ENCODE measurements around the gene IFNLR1.

The IFNLR1 gene

DNA sequence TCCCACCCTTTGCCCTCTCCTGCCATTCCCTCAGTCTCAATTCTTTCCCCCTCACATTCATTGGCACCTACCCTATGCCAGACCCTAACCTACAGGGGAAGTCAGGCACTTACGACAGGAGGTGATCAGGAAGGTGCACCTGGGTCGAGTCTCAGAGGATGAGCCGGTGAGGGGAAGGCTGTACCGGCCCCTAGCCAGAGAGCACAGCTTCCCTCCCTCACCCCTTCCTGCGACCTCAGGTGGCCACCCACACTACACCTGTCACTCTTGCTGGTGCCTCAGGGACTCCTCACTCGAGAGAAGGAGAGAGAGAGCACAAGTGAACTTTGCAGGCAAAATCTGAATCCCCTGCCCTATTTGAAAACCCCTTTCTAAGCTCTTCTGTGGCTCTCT lies 73.5 kb downstream of the IFNLR1 start:
- H3K27me3 ChIP-seq (replicated peaks; ENCODE audit: insufficient read depth, low read length): no peaks in the 10 kb centered on the region
- no peak overlapping the region for H3K4me2 ChIP-seq (ENCODE audit: low read depth, low read length)
- H3K4me1 ChIP-seq (ENCODE audit: low read length): no peaks in the 10 kb centered on the region
- no peak overlapping the region for H3K9ac ChIP-seq (ENCODE audit: low read length)
- H3K79me2 ChIP-seq (ENCODE audit: low read length): no peaks in the 10 kb centered on the region
- H3K27ac ChIP-seq (ENCODE audit: low read length): no peak overlapping the region
- H4K20me1 ChIP-seq (ENCODE audit: insufficient read depth, low read length): no peaks in the 10 kb centered on the region
- DNase-seq: no peak
- no peak overlapping the region for H2AFZ ChIP-seq (ENCODE audit: low read length)
- no peaks in the 10 kb centered on the region for H3F3A ChIP-seq (ENCODE audit: insufficient read depth, low read length)
- no peak overlapping the region for H3K4me3 ChIP-seq (ENCODE audit: low read length)
- TF ChIP-seq EZH2phosphoT487 (IDR thresholded peaks at IDR 0.05; ENCODE audit: low read length) (no peak), EZH2 (optimal IDR thresholded peaks at IDR 0.05; ENCODE audit: low read depth, low read length) (no peak)
- TF ChIP-seq, protein P1, sequence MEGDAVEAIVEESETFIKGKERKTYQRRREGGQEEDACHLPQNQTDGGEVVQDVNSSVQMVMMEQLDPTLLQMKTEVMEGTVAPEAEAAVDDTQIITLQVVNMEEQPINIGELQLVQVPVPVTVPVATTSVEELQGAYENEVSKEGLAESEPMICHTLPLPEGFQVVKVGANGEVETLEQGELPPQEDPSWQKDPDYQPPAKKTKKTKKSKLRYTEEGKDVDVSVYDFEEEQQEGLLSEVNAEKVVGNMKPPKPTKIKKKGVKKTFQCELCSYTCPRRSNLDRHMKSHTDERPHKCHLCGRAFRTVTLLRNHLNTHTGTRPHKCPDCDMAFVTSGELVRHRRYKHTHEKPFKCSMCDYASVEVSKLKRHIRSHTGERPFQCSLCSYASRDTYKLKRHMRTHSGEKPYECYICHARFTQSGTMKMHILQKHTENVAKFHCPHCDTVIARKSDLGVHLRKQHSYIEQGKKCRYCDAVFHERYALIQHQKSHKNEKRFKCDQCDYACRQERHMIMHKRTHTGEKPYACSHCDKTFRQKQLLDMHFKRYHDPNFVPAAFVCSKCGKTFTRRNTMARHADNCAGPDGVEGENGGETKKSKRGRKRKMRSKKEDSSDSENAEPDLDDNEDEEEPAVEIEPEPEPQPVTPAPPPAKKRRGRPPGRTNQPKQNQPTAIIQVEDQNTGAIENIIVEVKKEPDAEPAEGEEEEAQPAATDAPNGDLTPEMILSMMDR (IDR thresholded peaks at IDR 0.05; ENCODE audit: low read length): no peak
- no peaks in the 10 kb centered on the region for H3K9me3 ChIP-seq (replicated peaks; ENCODE audit: insufficient read depth, low read length)
- no peaks in the 10 kb centered on the region for H3K36me3 ChIP-seq (replicated peaks; ENCODE audit: insufficient read depth, low read length)
- H3K9me2 ChIP-seq (replicated peaks; ENCODE audit: insufficient read depth, low read length): no peaks in the 10 kb centered on the region

DNA sequence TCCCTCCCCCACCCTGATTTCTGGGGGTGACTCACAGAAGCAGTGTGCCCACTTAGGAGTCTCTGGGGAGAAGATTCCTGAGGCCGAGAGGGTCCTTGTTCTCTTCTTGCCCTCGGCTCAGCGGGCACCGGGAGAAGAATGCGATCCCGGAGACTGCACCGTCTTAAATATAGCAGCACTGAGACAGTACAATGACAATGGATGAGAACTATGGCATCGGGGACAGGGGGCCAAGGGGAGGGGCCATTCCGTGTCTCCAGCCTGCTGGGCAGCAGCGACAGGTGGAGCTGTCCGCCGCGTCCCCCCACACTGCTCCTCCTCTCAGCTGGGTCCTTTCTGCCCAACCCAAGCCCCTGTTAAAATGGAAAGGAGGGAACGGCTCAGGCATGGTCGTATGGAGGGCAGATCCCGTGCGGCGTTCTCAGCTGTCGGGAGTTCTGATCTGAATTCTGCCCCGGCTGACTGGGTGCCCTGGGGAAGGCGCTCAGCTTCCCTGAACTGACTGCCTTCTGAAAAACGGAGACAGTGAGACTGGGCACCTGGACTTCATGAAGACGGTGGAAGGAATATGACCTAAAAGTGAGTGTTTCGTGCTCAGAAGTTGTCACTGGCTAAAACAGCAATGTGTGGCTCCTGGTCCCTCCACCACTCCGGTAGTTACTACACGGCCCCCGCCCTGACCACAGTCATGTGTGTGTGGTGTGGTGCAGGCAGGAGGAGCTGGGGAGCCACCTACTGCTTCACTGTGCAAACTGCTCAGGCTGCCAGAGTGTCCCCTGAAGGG lies 74.9 kb downstream of the IFNLR1 start, which contains the start of gene MYOM3:
Gene MYOM3 (minus strand): TSS at position 140 of the 784 bp plus-strand sequence. CDS start 3,499 bp downstream, outside the sequence.
- TF ChIP-seq, protein P1 (IDR thresholded peaks at IDR 0.05; ENCODE audit: low read length): peak; percentile 66
- no peak for TF ChIP-seq EZH2 (optimal IDR thresholded peaks at IDR 0.05; ENCODE audit: low read depth, low read length)
- Histone ChIP-seq H3K27me3 (replicated peaks; ENCODE audit: insufficient read depth, low read length) (no peaks in the 10 kb centered on the region), H3K79me2 (ENCODE audit: low read length) (no peaks in the 10 kb centered on the region), H3K36me3 (replicated peaks; ENCODE audit: insufficient read depth, low read length) (no peaks in the 10 kb centered on the region), H3K9me2 (replicated peaks; ENCODE audit: insufficient read depth, low read length) (no peaks in the 10 kb centered on the region), H3K4me2 (ENCODE audit: low read depth, low read length) (peak within 1 kb of the TSS; percentile 50; the same call in 1 of the 2 replicates), H3K9ac (ENCODE audit: low read length) (no peak within 1 kb of the TSS), H2AFZ (ENCODE audit: low read length) (0 out of 2 replicates have a peak within 1 kb of the TSS, but pooled peaks have one; percentile 16), H3K4me1 (ENCODE audit: low read length) (no peaks in the 10 kb centered on the region), H3F3A (ENCODE audit: insufficient read depth, low read length) (no peaks in the 10 kb centered on the region), H3K27ac (ENCODE audit: low read length) (no peak within 1 kb of the TSS), H4K20me1 (ENCODE audit: insufficient read depth, low read length) (no peaks in the 10 kb centered on the region), H3K9me3 (replicated peaks; ENCODE audit: insufficient read depth, low read length) (no peaks in the 10 kb centered on the region), H3K4me3 (ENCODE audit: low read length) (peak within 1 kb of the TSS; percentile 34; the same call in 1 of the 2 replicates)
- peak; percentile 67 for DNase-seq

DNA sequence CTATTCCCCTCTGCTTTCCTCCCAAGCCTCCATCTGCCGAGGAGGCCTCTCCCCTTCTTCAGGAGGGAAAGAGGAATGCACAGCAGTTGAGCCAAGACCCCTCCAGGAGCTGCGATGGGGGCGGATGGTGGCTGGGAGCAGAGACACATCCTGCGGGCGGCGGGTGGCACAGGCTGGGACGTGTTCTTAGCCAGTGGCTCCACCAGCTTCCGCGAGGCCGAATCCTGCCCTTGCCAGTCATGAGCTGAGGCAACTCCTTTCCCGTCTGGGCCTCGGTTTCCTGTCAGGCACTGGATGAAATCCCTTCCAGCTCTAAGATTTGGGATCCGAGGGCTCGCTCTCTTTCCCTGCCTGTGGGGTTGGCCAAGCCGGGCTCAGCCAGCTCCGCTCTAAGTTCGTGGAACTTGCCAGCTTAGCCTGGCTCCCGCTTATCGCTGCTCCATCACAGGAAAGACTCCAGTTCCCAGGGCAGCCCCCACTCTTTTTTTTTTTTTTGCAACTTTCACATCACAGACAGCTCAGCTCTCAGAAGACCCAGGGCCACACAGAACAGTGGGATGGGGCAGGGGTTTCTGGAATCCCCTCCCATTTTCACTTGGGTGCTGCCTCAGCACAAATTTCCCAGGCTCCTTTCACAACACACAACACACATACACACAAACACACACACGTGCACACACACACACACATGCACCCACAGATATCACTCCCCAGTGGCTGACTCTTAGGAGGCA lies 75.7 kb downstream of the IFNLR1 start:
- no peaks in the 10 kb centered on the region for H3K9me2 ChIP-seq (replicated peaks; ENCODE audit: insufficient read depth, low read length)
- H3K4me1 ChIP-seq (ENCODE audit: low read length): no peaks in the 10 kb centered on the region
- H3K27me3 ChIP-seq (replicated peaks; ENCODE audit: insufficient read depth, low read length): no peaks in the 10 kb centered on the region
- no peaks in the 10 kb centered on the region for H3F3A ChIP-seq (ENCODE audit: insufficient read depth, low read length)
- TF ChIP-seq, protein P1 (IDR thresholded peaks at IDR 0.05; ENCODE audit: low read length): no peak
- TF ChIP-seq EZH2 (optimal IDR thresholded peaks at IDR 0.05; ENCODE audit: low read depth, low read length) (no peak), EZH2phosphoT487 (IDR thresholded peaks at IDR 0.05; ENCODE audit: low read length) (no peak)
- H4K20me1 ChIP-seq (ENCODE audit: insufficient read depth, low read length): no peaks in the 10 kb centered on the region
- no peak for DNase-seq
- H3K9me3 ChIP-seq (replicated peaks; ENCODE audit: insufficient read depth, low read length): no peaks in the 10 kb centered on the region
- H3K79me2 ChIP-seq (ENCODE audit: low read length): no peaks in the 10 kb centered on the region
- no peak overlapping the region for H3K27ac ChIP-seq (ENCODE audit: low read length)
- H2AFZ ChIP-seq (ENCODE audit: low read length): no peak overlapping the region
- no peak overlapping the region for H3K9ac ChIP-seq (ENCODE audit: low read length)
- no peaks in the 10 kb centered on the region for H3K36me3 ChIP-seq (replicated peaks; ENCODE audit: insufficient read depth, low read length)
- no peak overlapping the region for H3K4me2 ChIP-seq (ENCODE audit: low read depth, low read length)
- no peak overlapping the region for H3K4me3 ChIP-seq (ENCODE audit: low read length)

Measured in MM.1S (cell line).